ENCODE data around the gene LY6G5C. TPM values are rescaled to one million over a fixed set of nuclear protein-coding genes. Genes with fewer than 3 reads are reported as not detected.

LY6G5C gene
- total and polyA plus RNA-seq, 4 donors = 2.8 to 5.0 (median 3.5) TPM

DNA sequence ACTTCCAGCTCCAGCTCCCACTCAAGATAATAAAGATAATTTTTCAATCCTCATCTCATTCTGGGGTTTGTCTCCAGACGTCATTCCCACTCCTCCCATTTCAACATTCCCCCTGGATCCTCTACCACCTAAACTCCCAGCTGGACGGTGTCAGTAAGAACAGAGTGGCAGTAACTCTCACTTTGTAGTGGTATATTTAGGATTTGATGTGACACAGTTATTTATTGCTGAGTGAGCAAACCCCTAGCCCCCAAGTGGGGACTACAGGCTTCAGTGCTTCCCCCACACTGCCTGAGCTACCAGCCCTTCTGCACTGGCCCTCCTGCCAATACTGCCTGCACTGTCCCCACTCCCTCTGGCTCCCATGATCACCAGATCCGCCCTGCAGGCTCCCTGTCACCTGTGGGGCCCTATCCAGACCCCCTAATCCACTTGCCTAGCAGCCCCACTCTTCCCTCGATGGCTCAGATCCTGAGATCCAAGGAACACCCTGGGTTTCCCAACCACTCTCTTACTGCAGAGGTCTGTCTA, 22.6 kb downstream of the LY6G5C start:
- WGBS, 2 donors = 87 to 91% methylated on average over 4 of the region's 4 CpGs
- Histone ChIP-seq H3K36me3 (ENCODE audit: control insufficient read depth in 4 of 4, insufficient read depth in 4 of 4, low read length in 4 of 4) (peaks cover 3 to 27% (median 7%) of the 10 kb centered on the region in 4 donors), H3K4me3 (no peak overlapping the region), H3K4me1 (ENCODE audit: control insufficient read depth in 5 of 5, insufficient read depth in 5 of 5, low read length in 5 of 5) (peaks cover 4 to 42% (median 9%) of the 10 kb centered on the region in 5 donors), H3K9me3 (ENCODE audit: control insufficient read depth in 4 of 4, insufficient read depth in 3 of 4, low read length in 3 of 4) (no peaks in the 10 kb centered on the region), H3K27me3 (ENCODE audit: control insufficient read depth in 3 of 3, insufficient read depth in 3 of 3, low read length in 2 of 3) (no peaks in the 10 kb centered on the region), H3K9ac (ENCODE audit: insufficient read depth in 1 of 2, low read length in 2 of 2) (no peak overlapping the region), H3K27ac (ENCODE audit: low read depth in 1 of 2, low read length in 1 of 2) (no peak overlapping the region)
- no peak for DNase-seq
- TF ChIP-seq, protein P1, sequence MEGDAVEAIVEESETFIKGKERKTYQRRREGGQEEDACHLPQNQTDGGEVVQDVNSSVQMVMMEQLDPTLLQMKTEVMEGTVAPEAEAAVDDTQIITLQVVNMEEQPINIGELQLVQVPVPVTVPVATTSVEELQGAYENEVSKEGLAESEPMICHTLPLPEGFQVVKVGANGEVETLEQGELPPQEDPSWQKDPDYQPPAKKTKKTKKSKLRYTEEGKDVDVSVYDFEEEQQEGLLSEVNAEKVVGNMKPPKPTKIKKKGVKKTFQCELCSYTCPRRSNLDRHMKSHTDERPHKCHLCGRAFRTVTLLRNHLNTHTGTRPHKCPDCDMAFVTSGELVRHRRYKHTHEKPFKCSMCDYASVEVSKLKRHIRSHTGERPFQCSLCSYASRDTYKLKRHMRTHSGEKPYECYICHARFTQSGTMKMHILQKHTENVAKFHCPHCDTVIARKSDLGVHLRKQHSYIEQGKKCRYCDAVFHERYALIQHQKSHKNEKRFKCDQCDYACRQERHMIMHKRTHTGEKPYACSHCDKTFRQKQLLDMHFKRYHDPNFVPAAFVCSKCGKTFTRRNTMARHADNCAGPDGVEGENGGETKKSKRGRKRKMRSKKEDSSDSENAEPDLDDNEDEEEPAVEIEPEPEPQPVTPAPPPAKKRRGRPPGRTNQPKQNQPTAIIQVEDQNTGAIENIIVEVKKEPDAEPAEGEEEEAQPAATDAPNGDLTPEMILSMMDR (IDR thresholded peaks at IDR 0.05; ENCODE audit: control extremely low read depth, extremely low read depth) = no peak
- ATAC-seq (ENCODE audit: insufficient read depth, low FRiP score) = no peak

DNA sequence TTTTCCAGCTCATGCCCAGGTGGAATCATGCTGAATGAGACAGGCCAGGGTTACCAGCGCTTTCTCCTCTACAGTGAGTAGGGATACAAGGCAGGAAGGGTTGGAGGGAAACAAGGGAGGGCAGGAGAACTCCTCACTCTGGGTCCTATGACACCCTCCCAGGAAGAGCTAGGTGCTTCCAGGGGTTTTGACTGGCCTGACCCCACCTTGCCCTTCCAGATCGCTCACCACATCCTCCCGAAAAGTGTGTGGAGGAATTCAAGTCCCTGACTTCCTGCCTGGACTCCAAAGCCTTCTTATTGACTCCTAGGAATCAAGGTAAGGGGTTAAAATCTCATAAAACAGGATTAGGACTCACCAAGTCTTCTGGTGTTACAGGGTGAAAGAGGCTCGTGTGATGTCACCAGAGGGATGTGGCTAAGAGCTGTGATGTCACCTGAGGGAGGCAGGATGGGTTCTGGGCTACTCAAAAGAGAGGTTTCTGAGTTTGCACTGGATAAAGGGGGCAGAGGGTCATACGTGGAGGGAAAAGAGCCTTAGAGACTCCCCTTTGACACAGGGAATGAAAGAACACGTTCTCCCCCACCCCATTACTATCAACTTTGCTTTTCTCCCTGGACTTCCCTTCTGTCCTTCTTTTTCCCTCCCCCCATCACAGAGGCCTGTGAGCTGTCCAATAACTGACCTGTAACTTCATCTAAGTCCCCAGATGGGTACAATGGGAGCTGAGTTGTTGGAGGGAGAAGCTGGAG, 23.3 kb downstream of the LY6G5C start:
- Histone ChIP-seq H3K4me3 (no peak overlapping the region), H3K9ac (ENCODE audit: insufficient read depth in 1 of 2, low read length in 2 of 2) (no peak overlapping the region), H3K27ac (ENCODE audit: low read depth in 1 of 2, low read length in 1 of 2) (no peak overlapping the region), H3K4me1 (ENCODE audit: control insufficient read depth in 5 of 5, insufficient read depth in 5 of 5, low read length in 5 of 5) (peaks cover 3 to 40% (median 9%) of the 10 kb centered on the region in 5 donors), H3K27me3 (ENCODE audit: control insufficient read depth in 3 of 3, insufficient read depth in 3 of 3, low read length in 2 of 3) (no peaks in the 10 kb centered on the region), H3K9me3 (ENCODE audit: control insufficient read depth in 4 of 4, insufficient read depth in 3 of 4, low read length in 3 of 4) (no peaks in the 10 kb centered on the region), H3K36me3 (ENCODE audit: control insufficient read depth in 4 of 4, insufficient read depth in 4 of 4, low read length in 4 of 4) (peaks cover 3 to 26% (median 7%) of the 10 kb centered on the region in 4 donors)
- TF ChIP-seq, protein P1 (IDR thresholded peaks at IDR 0.05; ENCODE audit: control extremely low read depth, extremely low read depth) = no peak
- 81 to 90% methylated on average over 6 of the region's 6 CpGs for WGBS, 2 donors
- ATAC-seq (ENCODE audit: insufficient read depth, low FRiP score) (no peak), DNase-seq (no peak)

DNA sequence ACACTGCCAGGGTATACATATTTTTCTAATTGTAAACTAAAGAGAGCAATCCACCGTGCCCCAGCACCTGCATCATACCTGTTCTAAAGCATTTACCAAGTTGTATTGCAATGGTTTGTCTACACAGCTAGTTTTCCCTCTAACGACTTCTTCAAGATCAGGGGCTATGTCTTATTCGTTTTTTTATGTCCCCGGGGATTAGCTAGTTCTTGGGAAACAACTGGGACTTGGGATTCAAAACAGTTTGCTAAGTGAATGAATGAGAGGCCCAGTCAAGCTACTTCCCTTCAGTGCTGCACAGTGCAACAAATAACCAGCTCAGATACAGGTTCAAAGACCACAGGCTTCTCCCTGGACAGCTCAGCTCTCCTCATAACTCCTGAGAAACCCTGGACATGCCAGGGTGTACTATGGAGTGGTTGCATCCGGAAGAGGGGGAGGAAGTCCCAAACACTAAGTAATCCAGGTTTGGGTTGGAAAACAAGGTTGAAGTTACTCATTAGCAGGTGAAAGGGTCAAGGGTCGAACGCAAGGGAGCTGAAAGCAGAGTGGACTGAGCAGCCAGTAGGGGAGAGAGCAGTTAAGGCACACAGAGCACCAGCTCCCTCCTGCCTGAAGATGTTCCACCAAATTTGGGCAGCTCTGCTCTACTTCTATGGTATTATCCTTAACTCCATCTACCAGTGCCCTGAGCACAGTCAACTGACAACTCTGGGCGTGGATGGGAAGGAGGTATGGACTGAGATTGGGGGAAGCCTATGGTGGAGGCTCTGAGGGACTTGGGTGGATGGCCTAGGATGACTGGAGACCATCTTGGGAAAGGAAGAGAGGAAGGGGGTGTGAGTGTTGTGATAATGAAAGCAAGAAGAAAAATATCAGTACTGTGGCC, 25.3 kb downstream of the LY6G5C start, which contains the start of gene APOM:
Gene APOM, plus strand, starts transcription at position 546 of the 889 bp plus-strand sequence. Its CDS starts 73 bp downstream, at position 619.
- WGBS, 2 donors = 88 to 93% methylated on average over 8 of the region's 8 CpGs
- Histone ChIP-seq H3K9ac (ENCODE audit: insufficient read depth in 1 of 2, low read length in 2 of 2) (no peak within 1 kb of the TSS), H3K36me3 (ENCODE audit: control insufficient read depth in 4 of 4, insufficient read depth in 4 of 4, low read length in 4 of 4) (peaks cover 3 to 18% (median 6%) of the 10 kb centered on the region in 4 donors), H3K27me3 (ENCODE audit: control insufficient read depth in 3 of 3, insufficient read depth in 3 of 3, low read length in 2 of 3) (no peaks in the 10 kb centered on the region), H3K4me1 (ENCODE audit: control insufficient read depth in 5 of 5, insufficient read depth in 5 of 5, low read length in 5 of 5) (peaks cover 4 to 42% (median 15%) of the 10 kb centered on the region in 5 donors), H3K9me3 (ENCODE audit: control insufficient read depth in 4 of 4, insufficient read depth in 3 of 4, low read length in 3 of 4) (no peaks in the 10 kb centered on the region), H3K4me3 (no peak within 1 kb of the TSS), H3K27ac (ENCODE audit: low read depth in 1 of 2, low read length in 1 of 2) (no peak within 1 kb of the TSS)
- TF ChIP-seq, protein P1 (IDR thresholded peaks at IDR 0.05; ENCODE audit: control extremely low read depth, extremely low read depth) = no peak
- no peak for DNase-seq
- ATAC-seq (ENCODE audit: insufficient read depth, low FRiP score) = no peak
